HL-60 (cell line): ENCODE data around the gene ZNF500.

Experiments
- DNase-seq, 2 experiments: peaks; one replicate each; pipeline ENCODE4 v3.0.0-alpha.2; 2010 to 2020; ENCODE audit warnings: low read depth in 1 of 2, low spot score in 1 of 2
- H3K27ac ChIP-seq: fragments of 250-450 bp; sonication (Bioruptor Pico); replicated peaks from 2 replicates; pipeline ENCODE4 v1.5.1; 2020; ENCODE audit warnings: mild to moderate bottlenecking, moderate library complexity
- H3K27me3 ChIP-seq: fragments of 250-450 bp; sonication (Bioruptor Pico); 2 replicates; pipeline ENCODE4 v1.5.1; 2021; ENCODE audit warnings: mild to moderate bottlenecking, moderate library complexity; ENCODE audit not compliant: insufficient read depth, poor library complexity, severe bottlenecking
- H3K4me3 ChIP-seq: replicated peaks from 2 replicates; pipeline ENCODE4 v1.5.1; 2011; ENCODE audit warnings: mild to moderate bottlenecking, control low read depth, low read length; ENCODE audit not compliant: insufficient read depth
- GABPA ChIP-seq: IDR thresholded peaks from 2 replicates; pipeline ENCODE4 v1.6.1; 2012; ENCODE audit warnings: low read depth
- POLR2AphosphoS5 ChIP-seq: IDR thresholded peaks from 2 replicates; pipeline ENCODE4 v1.6.1; 2012; ENCODE audit warnings: low read depth
- SPI1 ChIP-seq: IDR thresholded peaks from 2 replicates; pipeline ENCODE4 v1.6.1; 2012; ENCODE audit warnings: low read depth, mild to moderate bottlenecking, borderline replicate concordance
- TF ChIP-seq, protein P1 (sequence below): IDR thresholded peaks from one replicate; pipeline ENCODE4 v1.5.1; 2011; ENCODE audit warnings: low read length, control low read depth, inconsistent platforms; ENCODE audit not compliant: insufficient read depth
- TF ChIP-seq, protein P2 (sequence below): IDR thresholded peaks from 2 replicates; pipeline ENCODE4 v1.6.1; 2012; ENCODE audit warnings: low read depth; ENCODE audit not compliant: insufficient replicate concordance

The ZNF500 gene

DNA sequence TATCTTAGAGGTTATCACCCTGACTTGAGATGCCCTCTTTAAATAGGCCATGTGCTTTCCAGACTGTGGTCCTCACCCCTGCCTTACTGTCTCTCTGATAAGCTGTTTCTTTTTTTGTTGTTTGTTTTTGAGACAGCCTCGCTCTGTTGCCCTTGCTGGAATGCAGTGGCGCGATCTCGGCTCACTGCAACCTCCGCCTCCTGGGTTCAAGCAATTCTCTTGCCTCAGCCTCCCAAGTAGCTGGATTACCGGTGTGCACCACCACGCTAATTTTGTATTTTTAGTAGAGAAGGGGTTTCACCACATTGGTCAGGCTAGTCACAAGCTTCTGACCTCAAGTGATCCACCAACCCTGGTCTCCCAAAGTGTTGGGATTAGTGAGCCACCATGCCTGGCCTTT is 21.9 kb upstream of the ZNF500 start:
- no peak overlapping the region for H3K4me3 ChIP-seq
- H3K27me3 ChIP-seq: no peaks in the 10 kb centered on the region
- TF ChIP-seq, protein P1, sequence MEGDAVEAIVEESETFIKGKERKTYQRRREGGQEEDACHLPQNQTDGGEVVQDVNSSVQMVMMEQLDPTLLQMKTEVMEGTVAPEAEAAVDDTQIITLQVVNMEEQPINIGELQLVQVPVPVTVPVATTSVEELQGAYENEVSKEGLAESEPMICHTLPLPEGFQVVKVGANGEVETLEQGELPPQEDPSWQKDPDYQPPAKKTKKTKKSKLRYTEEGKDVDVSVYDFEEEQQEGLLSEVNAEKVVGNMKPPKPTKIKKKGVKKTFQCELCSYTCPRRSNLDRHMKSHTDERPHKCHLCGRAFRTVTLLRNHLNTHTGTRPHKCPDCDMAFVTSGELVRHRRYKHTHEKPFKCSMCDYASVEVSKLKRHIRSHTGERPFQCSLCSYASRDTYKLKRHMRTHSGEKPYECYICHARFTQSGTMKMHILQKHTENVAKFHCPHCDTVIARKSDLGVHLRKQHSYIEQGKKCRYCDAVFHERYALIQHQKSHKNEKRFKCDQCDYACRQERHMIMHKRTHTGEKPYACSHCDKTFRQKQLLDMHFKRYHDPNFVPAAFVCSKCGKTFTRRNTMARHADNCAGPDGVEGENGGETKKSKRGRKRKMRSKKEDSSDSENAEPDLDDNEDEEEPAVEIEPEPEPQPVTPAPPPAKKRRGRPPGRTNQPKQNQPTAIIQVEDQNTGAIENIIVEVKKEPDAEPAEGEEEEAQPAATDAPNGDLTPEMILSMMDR: no peak
- TF ChIP-seq POLR2AphosphoS5 (no peak), GABPA (no peak), SPI1 (no peak)
- TF ChIP-seq, protein P2, sequence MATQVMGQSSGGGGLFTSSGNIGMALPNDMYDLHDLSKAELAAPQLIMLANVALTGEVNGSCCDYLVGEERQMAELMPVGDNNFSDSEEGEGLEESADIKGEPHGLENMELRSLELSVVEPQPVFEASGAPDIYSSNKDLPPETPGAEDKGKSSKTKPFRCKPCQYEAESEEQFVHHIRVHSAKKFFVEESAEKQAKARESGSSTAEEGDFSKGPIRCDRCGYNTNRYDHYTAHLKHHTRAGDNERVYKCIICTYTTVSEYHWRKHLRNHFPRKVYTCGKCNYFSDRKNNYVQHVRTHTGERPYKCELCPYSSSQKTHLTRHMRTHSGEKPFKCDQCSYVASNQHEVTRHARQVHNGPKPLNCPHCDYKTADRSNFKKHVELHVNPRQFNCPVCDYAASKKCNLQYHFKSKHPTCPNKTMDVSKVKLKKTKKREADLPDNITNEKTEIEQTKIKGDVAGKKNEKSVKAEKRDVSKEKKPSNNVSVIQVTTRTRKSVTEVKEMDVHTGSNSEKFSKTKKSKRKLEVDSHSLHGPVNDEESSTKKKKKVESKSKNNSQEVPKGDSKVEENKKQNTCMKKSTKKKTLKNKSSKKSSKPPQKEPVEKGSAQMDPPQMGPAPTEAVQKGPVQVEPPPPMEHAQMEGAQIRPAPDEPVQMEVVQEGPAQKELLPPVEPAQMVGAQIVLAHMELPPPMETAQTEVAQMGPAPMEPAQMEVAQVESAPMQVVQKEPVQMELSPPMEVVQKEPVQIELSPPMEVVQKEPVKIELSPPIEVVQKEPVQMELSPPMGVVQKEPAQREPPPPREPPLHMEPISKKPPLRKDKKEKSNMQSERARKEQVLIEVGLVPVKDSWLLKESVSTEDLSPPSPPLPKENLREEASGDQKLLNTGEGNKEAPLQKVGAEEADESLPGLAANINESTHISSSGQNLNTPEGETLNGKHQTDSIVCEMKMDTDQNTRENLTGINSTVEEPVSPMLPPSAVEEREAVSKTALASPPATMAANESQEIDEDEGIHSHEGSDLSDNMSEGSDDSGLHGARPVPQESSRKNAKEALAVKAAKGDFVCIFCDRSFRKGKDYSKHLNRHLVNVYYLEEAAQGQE: no peak
- H3K27ac ChIP-seq: no peak overlapping the region
- DNase-seq: no peak

DNA sequence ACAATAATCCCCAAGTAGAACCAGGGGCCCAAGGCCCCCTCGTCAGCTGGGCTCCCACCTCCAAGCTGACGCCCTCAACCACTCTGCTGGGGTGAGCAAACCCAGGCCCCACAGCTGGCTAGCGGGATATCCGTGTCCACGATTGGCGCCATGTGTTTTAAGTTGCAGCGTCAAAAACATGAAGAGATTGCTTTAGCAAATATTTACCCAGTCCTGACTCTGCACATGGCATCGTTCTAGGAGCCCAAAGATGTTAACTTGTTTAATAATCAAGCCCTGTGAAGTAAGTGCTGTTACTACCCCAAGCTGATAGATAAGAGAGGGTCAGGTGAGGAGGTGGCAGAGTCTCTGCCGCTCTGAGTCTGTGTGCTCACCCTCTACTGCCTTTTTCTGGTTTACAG is 21.5 kb upstream of the ZNF500 start:
- DNase-seq: no peak
- Histone ChIP-seq H3K27me3 (no peaks in the 10 kb centered on the region), H3K4me3 (no peak overlapping the region), H3K27ac (no peak overlapping the region)
- TF ChIP-seq, protein P1: no peak
- TF ChIP-seq, protein P2: no peak
- no peak for TF ChIP-seq SPI1
- TF ChIP-seq GABPA: no peak
- TF ChIP-seq POLR2AphosphoS5: no peak

DNA sequence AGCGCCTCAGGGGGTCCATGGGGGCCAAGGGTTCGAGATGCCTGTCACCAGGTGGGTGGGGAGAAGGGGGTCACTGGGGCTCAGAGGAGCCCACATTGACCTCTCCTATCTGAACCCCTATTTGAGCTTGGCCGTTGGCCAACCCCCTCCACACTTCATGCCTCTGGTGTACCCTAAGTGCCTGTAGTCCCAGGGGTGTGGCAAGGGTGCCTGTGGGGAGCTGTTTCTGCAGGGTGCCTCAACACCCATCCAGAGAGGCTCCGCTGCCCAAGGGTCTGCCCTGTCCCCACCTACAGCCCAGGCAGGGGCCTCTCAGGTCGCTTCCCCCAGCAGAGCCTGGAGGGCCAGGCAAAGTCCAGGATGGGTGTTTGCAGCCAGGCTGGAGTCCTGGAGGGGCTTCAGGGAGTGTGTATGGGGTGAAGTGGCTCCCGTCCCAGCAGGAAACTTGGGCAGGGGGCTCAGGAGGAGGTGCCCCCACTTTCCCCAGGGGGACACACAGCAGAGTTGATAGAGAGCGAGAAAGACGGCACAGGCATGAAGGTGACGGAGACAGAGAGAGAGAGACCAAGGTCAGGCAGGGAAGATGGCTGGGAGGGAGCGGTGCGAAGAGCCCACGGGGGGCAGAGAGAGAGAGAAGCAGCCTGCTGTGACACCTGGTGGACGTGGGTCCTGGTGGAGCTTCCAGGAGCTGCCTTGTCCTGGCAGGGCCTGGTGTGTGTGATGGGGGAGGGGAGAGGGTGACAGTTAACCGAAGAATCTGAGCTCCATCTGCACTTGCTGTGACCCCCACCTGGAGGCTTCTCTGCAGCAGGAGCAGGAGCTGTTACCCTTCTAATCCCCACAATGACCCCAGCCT is 20.9 kb upstream of the ZNF500 start, which contains the start of gene SEPTIN12:
Gene SEPTIN12 (minus strand): TSS at position 719 of the 856 bp plus-strand sequence. CDS start 700 bp downstream, at position 19.
- no peak for DNase-seq
- TF ChIP-seq, protein P2: no peak
- TF ChIP-seq, protein P1: no peak
- no peak for TF ChIP-seq POLR2AphosphoS5
- no peak for TF ChIP-seq SPI1
- TF ChIP-seq GABPA: no peak

More for the DNA sequence above, 20.9 kb upstream of the ZNF500 start, which contains the start of gene SEPTIN12:
- H3K27me3 ChIP-seq: no peaks in the 10 kb centered on the region
- H3K4me3 ChIP-seq: no peak within 1 kb of the TSS
- no peak within 1 kb of the TSS for H3K27ac ChIP-seq
